ENCODE measurements around the gene LPP. TPM values are rescaled to one million over a fixed set of nuclear protein-coding genes. Genes with fewer than 3 reads are reported as not detected.
A peak's percentile ranks its signal among the peaks of the same experiment; 100 is the strongest.

LPP gene
- total and polyA plus RNA-seq, 2 donors from 2014 or later: 6.7 to 233 TPM

GRCh38 chr3:188798556-188799145, 644.7 kb downstream of the LPP start:
- no peak for FAIRE-seq
- intact Hi-C loops (cut with DNase I): no loop called here
- TF ChIP-seq, protein P1, sequence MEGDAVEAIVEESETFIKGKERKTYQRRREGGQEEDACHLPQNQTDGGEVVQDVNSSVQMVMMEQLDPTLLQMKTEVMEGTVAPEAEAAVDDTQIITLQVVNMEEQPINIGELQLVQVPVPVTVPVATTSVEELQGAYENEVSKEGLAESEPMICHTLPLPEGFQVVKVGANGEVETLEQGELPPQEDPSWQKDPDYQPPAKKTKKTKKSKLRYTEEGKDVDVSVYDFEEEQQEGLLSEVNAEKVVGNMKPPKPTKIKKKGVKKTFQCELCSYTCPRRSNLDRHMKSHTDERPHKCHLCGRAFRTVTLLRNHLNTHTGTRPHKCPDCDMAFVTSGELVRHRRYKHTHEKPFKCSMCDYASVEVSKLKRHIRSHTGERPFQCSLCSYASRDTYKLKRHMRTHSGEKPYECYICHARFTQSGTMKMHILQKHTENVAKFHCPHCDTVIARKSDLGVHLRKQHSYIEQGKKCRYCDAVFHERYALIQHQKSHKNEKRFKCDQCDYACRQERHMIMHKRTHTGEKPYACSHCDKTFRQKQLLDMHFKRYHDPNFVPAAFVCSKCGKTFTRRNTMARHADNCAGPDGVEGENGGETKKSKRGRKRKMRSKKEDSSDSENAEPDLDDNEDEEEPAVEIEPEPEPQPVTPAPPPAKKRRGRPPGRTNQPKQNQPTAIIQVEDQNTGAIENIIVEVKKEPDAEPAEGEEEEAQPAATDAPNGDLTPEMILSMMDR (IDR thresholded peaks at IDR 0.05; ENCODE audit: borderline replicate concordance, extremely low read depth, insufficient read depth): no peak

GRCh38 chr3:188801393-188801792, 647.4 kb downstream of the LPP start:
- no peak for FAIRE-seq
- TF ChIP-seq, protein P1 (IDR thresholded peaks at IDR 0.05; ENCODE audit: borderline replicate concordance, extremely low read depth, insufficient read depth): no peak
- H3K4me3 ChIP-seq (ENCODE audit: low read length in 3 of 3): no peak overlapping the region
- H3K9ac ChIP-seq (ENCODE audit: low read length in 3 of 3): no peak overlapping the region
- H3K9me3 ChIP-seq (ENCODE audit: control insufficient read depth in 2 of 3, insufficient read depth in 1 of 3, low read length in 3 of 3): no peaks in the 10 kb centered on the region
- peaks cover 0 to 10% (median 2%) of the 10 kb centered on the region in 3 donors for H3K4me1 ChIP-seq (ENCODE audit: control insufficient read depth in 2 of 3, insufficient read depth in 2 of 3, low read depth in 1 of 3, low read length in 3 of 3)
- H3K27ac ChIP-seq (ENCODE audit: low read depth in 2 of 2, low read length in 2 of 2): no peak overlapping the region
- no peaks in the 10 kb centered on the region for H3K36me3 ChIP-seq (ENCODE audit: control insufficient read depth in 2 of 3, insufficient read depth in 3 of 3, low read length in 3 of 3)
- no peak for DNase-seq
- H3K27me3 ChIP-seq (ENCODE audit: control insufficient read depth, insufficient read depth, low read length): no peaks in the 10 kb centered on the region
- intact Hi-C loops (cut with DNase I): no loop called here

More at GRCh38 chr3:188798556-188799145, 644.7 kb downstream of the LPP start:
- Histone ChIP-seq H3K4me1 (ENCODE audit: control insufficient read depth in 2 of 3, insufficient read depth in 2 of 3, low read depth in 1 of 3, low read length in 3 of 3) (peaks cover 0 to 10% (median 2%) of the 10 kb centered on the region in 3 donors), H3K27ac (ENCODE audit: low read depth in 2 of 2, low read length in 2 of 2) (no peak overlapping the region), H3K27me3 (ENCODE audit: control insufficient read depth, insufficient read depth, low read length) (no peaks in the 10 kb centered on the region), H3K4me3 (ENCODE audit: low read length in 3 of 3) (no peak overlapping the region), H3K9me3 (ENCODE audit: control insufficient read depth in 2 of 3, insufficient read depth in 1 of 3, low read length in 3 of 3) (no peaks in the 10 kb centered on the region), H3K9ac (ENCODE audit: low read length in 3 of 3) (no peak overlapping the region), H3K36me3 (ENCODE audit: control insufficient read depth in 2 of 3, insufficient read depth in 3 of 3, low read length in 3 of 3) (no peaks in the 10 kb centered on the region)
- peak in 2 of 5 donors; percentile 24 to 57 for DNase-seq

DNA sequence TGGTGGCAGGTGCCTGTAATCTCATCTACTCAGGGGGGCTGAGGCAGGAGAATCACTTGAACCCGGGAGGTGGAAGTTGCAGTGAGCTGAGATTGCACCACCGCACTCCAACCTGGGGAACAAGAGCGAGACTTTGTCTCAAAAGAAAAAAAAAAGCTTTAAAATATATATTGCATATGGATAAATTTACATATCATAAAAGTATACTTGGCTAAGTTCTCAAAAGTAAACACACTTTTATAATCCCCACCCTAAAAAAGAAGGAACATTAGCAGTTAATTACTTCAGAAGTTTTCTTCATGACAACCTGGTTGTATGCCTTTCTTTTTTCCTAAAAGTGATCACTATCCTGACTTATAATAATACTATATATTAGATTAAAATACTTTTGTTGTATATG, 648.7 kb downstream of the LPP start:
- DNase-seq (no peak), FAIRE-seq (no peak)
- intact Hi-C loops (cut with DNase I): no loop called here
- no peaks in the 10 kb centered on the region for H3K36me3 ChIP-seq (ENCODE audit: control insufficient read depth in 2 of 3, insufficient read depth in 3 of 3, low read length in 3 of 3)
- peaks cover 0 to 8% (median 2%) of the 10 kb centered on the region in 3 donors for H3K9me3 ChIP-seq (ENCODE audit: control insufficient read depth in 2 of 3, insufficient read depth in 1 of 3, low read length in 3 of 3)
- TF ChIP-seq, protein P1 (IDR thresholded peaks at IDR 0.05; ENCODE audit: borderline replicate concordance, extremely low read depth, insufficient read depth): no peak
- no peak overlapping the region for H3K4me3 ChIP-seq (ENCODE audit: low read length in 3 of 3)
- peaks cover 0 to 10% (median 2%) of the 10 kb centered on the region in 3 donors for H3K4me1 ChIP-seq (ENCODE audit: control insufficient read depth in 2 of 3, insufficient read depth in 2 of 3, low read depth in 1 of 3, low read length in 3 of 3)
- no peaks in the 10 kb centered on the region for H3K27me3 ChIP-seq (ENCODE audit: control insufficient read depth, insufficient read depth, low read length)
- H3K27ac ChIP-seq (ENCODE audit: low read depth in 2 of 2, low read length in 2 of 2): no peak overlapping the region
- no peak overlapping the region for H3K9ac ChIP-seq (ENCODE audit: low read length in 3 of 3)

Measured in kidney (tissue), 14 donors.